HG03066 (cell line): Measurements from ENCODE around the gene NEGR1.

ENCODE experiments used
- ATAC-seq: cut with Tn5 transposase; IDR thresholded peaks from one replicate; pipeline ENCODE4 v1.9.1; 2021; ENCODE audit warnings: low read depth; ENCODE audit not compliant: unreplicated experiment

NEGR1 gene

DNA sequence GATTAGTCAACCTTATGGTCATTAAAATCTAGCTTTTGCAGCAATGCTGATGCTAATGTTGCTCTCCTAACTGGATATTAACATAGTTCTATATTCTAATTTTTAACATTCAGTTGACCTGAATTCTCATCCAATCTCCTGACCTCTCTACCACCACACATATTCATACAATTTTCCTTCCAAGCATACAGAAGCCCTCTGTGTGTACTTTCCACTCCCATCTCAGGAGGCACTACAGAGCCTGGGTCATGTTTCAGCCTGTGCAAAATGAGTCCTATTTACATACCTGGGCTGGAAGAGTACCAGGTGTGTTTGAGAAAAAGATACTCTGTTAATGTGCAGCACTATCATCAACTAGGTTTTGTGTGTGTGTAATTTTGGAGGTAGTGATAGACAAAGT lies 486.3 kb downstream of the NEGR1 start:
- ATAC-seq = no peak

DNA sequence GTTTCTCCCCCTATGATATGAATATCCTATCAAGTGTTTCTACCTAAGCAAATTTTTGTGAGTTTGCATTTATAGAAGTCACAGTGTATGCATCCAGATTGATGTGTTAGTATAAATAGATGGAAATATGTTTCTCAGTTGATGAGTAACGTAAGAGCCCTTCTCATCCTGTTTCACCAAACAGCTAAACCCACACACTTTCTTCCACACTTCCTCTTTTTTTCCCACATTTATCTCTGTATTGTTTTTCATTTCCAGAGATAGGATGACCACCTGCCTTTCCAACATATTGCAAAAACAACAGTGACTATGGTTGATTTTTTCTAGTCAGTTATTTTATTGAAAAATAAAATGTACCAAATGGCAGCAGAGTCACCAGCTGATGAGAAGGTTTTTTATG lies 490.1 kb downstream of the NEGR1 start:
- ATAC-seq = no peak

DNA sequence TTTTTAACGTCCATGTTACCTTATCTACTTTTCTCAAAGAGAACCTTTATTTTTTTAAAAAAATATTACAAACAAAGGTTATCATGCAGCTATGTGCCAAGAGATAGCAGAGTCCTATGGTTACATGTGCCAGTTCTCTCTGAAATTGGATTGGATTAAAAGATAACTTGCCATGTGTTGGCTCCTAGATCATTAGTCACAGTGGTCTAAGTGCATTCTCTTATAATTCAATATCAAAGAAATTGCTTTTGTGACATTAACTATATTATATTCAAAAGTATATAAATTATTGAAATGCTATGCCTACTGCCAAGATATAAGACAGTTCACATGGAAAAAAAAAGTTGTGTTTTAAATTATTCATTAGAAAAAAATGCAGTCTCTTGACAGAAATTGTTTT lies 494.2 kb downstream of the NEGR1 start:
- ATAC-seq = no peak

DNA sequence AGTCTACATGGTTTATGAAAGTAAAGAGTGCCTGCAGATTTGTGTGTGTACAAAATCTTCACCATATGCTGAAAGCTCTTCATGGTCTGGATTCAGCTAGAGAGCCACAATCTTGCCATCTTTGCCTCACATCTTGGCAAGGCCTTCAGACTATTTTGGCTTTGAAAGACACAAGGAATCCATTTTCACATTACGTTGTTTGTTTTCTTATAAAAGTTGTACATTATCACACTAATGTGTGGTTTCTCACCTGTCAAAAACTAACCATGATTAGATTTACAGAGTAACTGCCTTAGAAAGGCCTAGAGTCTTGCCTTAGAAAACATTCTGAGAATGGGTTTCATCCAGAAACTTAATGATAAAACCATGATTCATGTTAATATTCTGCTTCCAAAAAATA lies 494.6 kb downstream of the NEGR1 start:
- no peak for ATAC-seq

DNA sequence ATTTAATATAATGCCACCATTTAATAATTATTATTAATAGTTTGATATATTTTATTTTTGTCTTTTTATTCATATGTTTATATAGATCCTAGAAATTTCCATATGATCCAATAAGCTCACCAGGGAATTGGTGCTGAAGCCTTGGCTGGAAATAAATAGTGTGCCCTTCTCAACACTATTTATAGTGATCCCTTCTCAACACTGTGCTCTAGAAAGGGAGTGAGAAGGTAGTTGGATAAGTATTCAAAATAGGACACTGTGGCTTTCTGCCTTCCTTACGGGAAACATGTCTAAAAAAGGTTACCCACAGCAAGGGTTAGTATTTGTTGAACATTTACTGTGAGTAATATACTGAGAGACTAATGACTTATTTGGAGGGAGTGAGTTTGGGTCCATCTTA lies 496.1 kb downstream of the NEGR1 start:
- no peak for ATAC-seq

DNA sequence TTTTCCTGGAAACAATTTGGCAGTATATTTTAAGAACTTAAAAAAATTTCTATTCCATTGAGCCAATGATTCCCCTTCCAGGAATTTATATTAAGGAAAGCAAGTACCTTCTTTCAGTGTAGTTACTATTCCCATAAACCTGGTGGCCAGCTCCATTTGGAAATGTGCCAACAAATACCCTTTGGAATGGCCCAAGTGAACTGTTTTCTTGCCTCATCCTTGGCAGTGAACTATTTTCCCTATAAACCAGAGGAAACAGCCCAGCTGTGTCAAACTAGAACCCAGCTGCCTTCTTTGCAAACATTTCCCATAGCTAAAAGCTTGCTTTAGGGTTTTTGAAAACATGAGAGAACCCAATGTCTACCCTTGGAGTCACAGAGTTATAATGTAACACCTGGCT lies 496.9 kb downstream of the NEGR1 start:
- ATAC-seq = no peak

DNA sequence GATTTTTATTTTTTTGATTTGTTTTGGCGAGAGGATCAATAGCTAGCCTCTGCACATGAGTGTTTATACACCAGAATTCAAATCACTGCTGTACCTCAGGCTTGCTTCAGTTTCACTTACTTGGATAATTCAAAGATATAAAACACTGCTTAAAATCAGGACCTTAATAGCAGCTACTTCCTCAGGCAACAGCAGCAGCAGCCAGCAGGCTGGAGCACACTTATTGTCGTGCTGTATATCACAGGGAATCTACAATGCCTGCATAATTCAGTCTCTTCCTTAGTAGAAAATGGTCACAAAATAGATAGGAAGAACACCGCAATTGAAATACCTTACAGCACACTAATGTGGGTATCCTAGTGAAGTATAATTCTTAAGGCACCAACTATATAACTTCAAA lies 497.3 kb downstream of the NEGR1 start:
- ATAC-seq = no peak

DNA sequence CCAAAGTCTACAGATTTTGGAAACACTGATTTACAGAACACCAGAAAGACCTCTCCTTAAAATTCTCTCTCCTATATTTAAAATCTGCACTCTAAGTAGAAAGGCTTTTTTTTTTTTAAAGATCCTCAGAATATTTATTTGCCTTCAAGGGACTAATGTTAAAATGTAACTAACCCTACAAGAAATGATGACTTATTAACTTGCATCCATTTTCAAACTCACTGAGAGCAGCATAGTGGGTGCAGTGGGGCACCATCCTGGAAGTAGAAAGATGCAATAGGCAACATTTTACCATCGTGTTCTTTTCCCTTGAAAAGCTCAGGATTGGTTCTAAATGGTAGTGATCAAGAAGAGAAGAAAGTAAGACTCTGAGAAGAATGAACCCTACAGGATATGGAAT lies 498.1 kb downstream of the NEGR1 start:
- ATAC-seq = no peak

DNA sequence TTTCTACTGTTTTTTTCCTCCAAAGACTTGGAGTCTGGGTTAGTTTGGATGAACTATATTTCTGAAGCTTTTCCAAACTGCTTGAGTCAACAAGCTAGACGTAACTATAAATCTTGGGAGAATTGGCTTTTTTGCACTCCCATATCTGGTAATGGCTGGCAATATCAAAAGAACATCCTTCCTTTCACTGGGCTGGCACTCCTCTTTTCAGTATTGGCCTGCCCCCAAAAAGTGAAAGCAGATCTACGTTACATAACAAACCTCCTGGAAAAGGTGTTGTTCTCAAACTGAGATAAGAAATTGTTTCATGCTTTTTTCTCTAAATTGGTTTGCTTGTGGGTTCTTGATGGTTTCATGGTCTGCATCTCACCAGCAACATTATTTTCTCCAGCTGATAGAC lies 499.3 kb downstream of the NEGR1 start:
- no peak for ATAC-seq

DNA sequence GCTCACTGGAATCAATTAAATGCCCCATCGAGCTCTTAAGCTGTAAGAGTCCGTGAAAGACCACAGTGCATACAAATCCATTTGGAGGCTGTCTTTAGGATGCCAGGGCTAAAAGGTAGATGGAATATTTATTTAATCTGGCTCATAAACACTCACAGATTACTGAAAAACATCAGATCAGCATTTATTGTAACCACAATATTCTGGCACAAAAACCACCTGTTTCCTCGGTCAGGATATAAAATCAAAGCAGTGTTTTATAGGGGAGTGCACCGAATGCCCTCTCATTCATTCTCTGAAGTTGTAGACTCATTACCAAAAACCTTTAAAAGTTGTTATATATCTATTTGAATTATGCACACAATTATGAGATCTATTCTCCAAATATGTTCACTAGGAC lies 500.9 kb downstream of the NEGR1 start:
- ATAC-seq = no peak

DNA sequence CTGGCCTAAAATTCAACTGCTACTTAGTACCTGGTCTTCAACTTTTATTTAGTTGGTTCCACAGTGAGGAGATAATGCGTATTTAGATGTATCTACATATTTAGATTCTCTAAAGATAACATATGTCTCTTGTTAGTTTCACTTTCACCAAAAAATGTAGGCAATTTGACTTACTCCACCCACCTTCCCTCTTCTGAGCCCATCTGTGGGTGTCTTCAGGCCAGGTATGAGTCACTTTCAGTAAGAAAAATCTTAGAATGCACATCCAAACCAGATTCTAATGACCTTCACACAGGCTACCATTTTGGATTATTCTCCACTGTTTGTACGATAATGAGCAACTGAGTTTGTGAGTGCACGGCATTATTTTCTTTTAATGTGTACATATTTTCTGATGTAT lies 501.7 kb downstream of the NEGR1 start:
- ATAC-seq = no peak

DNA sequence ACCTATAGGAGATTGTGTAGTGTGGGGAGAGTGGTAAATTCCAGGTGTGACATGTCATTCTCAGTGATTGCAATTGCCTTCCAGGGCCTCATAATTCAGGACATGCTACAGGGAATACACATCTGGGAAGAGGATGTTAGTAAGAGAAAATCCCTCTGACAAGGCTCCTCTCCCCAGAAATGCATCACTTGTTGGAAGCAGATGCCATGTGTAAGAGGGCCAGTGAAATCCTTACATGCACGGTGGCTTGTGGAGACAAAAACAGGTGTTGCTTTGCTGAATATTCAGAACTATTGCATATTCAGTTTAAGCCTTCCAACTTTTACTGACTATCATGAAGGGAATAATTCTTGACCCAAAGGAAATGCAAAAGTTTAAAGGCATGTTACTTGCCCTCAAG lies 503.4 kb downstream of the NEGR1 start:
- no peak for ATAC-seq

DNA sequence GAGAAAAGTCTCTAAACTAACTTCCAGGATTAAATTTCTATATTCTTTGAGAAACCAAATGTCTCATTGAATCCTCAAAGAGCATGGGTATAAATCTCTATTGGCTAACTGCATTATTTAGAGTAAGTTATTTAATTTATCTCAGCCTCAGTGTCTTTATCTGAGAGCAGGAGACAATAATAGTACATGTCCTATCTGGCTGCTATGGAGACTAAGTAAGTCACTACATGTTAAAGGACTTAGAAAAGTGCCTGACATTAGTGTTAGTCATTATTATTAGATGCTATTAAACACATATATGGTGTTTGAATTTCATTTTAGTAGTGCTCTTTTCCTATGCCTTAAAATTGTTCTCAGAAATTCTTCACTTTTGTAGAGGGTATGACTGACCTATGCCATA lies 505.2 kb downstream of the NEGR1 start:
- ATAC-seq = no peak

DNA sequence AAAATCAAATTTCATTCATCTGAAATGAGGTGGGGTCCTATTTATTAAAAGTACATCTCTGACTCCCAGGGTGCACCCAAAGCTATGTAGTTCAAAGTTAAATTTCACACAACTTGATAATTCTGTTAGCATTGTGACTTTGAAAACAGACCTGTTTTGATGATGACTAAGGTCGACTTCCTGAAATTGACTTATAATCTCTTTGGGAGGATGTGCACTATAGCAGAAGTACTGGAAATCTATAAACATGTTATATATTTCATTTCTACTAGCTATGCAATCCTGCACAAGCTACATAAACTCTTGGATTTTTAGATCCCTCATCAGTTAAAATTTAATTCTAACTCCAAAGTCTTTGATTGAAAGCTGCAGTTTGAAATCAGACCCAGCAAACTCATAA lies 507.6 kb downstream of the NEGR1 start:
- no peak for ATAC-seq

DNA sequence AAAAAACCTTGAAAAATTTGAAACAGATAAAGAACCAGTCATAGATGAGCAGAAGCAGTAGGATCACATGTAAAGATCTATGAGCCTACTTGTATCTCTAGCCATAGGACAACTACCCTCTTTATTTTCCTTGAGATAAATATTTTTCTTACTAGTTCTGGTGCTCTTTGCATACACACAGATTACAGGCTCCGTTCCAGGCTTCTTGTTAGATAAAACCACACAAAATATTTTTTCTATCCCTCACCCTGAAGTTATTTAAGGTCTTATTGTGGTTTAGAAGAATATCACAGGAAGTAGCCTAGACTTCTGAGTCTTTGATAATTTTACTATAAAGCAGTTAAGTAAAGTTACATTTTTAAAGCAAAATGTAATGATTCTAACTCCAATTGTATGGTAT lies 512.2 kb downstream of the NEGR1 start:
- ATAC-seq = no peak

DNA sequence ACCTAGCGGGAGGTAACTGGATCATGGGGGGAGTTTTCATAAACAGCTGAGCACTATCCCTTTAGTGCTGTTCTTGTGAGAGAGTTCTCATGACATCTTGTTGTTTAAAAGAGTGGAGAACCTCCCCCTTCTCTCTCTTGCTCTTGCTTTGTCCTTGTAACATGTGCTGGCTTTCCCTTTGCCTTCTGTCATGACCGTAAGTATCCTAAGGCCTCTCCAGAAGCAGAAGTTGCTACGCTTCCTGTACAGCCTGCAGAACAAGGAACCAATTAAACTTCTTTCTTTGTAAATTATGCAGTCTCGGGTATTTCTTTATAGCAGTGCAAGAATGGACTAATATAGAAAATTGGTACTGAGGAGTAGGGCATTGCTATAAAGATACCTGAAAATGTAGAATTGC lies 515.6 kb downstream of the NEGR1 start:
- ATAC-seq = no peak

DNA sequence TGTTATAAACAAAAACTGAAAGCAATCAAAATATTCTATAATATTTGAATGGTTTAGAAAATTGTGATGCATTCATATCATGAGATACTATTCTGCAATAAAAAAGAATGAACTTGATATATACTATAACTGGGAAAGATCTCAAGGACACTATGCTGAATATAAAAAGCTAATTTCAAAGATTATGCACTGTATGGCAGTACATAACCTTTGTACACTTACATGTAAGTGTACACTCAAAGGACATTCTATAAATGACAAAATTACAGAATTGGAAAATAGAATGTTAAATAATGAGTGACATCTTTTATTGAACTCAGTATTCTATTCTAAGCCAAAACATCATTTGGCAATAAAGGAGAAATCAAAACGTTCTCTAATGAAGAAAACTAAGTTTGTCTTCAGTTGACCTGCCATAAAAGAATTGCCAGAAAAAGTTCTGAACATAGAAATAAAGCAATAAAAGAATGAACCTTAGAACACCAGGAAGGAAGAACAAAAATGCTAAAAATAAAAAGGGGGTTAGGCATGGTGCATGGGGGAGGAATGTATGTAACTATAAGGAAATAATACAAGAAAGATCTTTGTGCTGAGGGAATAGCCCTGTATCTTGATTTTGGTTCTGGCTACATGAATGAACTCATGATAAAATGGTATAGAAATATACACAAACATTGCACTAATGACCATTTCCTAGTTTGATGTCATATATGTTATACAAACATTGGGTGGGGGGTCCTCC lies 519.7 kb downstream of the NEGR1 start:
- ATAC-seq = no peak

DNA sequence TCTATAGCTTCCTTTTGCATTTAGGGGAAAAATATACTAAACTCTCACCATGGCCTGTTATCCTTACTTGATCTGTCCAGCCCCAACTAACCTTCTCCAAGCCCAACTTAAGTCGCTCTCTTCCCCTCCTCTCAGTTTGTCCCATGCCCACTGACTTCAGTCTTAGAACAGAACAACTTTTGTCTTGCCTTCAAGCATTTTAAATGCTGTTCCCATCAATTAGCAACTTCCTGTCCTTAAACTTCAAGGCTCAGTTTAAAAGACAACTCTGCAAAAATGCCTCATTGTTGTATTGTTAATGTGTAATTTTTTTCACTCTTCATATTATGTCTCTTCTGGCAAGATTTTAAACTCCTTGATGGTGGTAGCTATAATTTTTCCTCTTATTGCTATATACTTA lies 526.9 kb downstream of the NEGR1 start:
- ATAC-seq = no peak

DNA sequence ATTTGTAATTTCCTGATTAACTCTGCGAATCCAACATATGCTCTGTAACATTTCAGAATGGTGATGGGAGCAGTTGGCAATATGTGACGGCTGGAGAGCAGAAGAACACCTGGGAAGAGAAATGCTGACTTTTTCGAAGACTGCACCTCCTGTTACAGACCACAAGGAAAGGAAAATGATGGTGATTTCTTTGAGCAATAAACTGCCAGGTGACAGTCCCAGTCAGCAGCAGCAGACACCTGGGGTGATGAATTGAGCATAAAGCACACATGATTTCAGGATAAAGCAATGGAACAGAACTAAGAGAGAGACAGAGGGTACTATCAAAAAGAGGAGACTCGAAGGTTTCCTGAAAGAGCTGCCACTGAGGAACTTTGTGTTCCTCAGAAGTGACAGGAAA lies 528.6 kb downstream of the NEGR1 start:
- no peak for ATAC-seq

DNA sequence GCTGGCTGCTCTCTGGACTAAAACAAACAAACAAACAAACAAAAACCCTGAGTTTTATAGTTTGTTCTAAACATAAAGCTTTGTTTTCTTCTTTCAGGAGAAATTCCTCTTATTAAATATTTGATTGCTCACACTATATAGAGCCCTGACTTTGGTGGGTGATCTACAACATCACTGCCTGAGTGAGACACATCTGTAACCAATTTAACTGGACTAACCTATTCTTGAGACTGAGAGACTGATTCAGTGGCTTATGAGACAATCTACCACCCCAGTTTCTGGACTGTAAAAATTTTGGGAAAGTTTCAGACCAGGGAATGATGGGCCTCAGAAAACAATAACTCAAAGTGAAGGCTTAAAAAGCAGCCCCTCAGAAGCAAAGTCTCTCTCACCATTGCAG lies 537.0 kb downstream of the NEGR1 start:
- ATAC-seq = no peak

DNA sequence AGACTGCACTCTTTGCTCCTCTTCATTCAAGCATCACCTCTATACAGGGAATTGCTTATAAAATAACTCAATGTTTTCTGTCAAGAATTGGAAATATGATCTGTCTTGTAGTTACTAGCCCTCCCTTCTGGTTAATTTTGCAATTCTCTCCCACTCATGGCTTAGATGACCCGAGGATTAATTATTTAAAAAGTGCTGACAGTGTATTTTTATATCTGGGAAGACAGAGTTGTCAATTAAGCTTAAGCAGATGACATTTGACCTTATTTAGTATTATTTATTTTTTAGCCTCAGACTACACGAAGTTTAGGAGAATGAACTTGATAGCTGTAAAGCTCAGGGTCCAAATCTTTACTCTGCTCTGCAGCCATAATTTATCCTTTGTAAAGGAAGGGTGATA lies 538.5 kb downstream of the NEGR1 start:
- no peak for ATAC-seq

DNA sequence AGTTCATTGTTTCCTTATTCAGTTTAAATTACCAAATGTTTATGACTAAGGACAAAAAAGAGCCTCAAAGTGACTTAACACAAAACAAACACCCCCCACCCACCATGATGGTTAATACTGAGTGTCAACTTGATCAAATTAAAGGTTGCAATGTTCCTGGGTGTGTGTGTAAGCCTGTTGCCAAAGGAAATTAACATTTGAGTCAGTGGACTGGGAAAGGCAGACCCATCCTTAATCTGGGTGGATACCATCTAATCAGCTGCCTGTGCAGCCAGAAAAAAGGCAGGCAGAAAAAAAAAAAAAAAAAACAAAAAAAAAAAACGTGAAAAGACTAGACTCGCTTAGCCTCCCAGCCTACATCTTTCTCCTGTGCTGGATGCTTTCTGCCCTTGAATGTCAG lies 543.4 kb downstream of the NEGR1 start:
- ATAC-seq = no peak

DNA sequence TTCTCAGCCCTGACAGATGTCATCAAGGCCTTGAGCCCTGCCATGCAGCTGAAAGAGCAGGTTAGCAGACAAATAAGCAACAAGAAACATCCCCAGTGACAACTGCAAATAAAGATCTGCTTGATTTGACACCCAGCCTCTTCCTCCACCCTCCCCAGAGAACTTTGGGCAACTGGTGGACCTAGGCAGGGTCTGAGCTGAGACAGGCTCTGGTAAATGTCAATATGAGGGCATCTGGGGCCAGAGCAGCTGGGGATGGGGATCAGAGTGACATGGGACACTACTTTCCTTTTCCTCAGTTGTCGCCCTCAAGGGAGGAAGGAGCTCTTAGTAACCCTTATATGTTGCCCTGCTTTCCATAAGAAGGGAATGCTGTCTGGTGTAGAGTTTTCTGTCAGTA lies 544.1 kb downstream of the NEGR1 start:
- no peak for ATAC-seq
